ENCODE results near the gene NTM. TPM values are rescaled to one million over a fixed set of nuclear protein-coding genes. Genes with fewer than 3 reads are reported as not detected.

Gene NTM
- polyA plus RNA-seq, 1 donor from 2014 or later: 39.4 TPM

- H3K36me3 ChIP-seq (ENCODE audit: insufficient read depth, low read length): no peaks in the 10 kb centered on the region
- TF ChIP-seq EZH2 (IDR thresholded peaks at IDR 0.05; ENCODE audit: borderline replicate concordance, insufficient read depth, low read length, poor library complexity, severe bottlenecking) (no peak), SMC3 (conservative IDR thresholded peaks at IDR 0.05; ENCODE audit: poor library complexity) (peak; percentile 98), POLR2AphosphoS5 (IDR thresholded peaks at IDR 0.05) (no peak), CTCF (IDR thresholded peaks at IDR 0.05; ENCODE audit: poor library complexity, severe bottlenecking) (peak; percentile 93), MXI1 (conservative IDR thresholded peaks at IDR 0.05; ENCODE audit: poor library complexity, severe bottlenecking) (no peak), RAD21 (conservative IDR thresholded peaks at IDR 0.05) (peak; percentile 97), REST (IDR thresholded peaks at IDR 0.05; ENCODE audit: borderline replicate concordance) (no peak), EP300 (conservative IDR thresholded peaks at IDR 0.05; ENCODE audit: poor library complexity, severe bottlenecking) (peak; percentile 15), TAF1 (IDR thresholded peaks at IDR 0.05; ENCODE audit: low read depth) (no peak)
- no peak overlapping the region for H3K4me2 ChIP-seq (ENCODE audit: low read length)
- H3K79me2 ChIP-seq (replicated peaks; ENCODE audit: insufficient read depth, low read length): no peaks in the 10 kb centered on the region
- H2AFZ ChIP-seq (ENCODE audit: low read depth, low read length): no peak overlapping the region
- no peak overlapping the region for H3K27ac ChIP-seq (ENCODE audit: low read length)
- H3K27me3 ChIP-seq (ENCODE audit: insufficient read depth, low read depth, low read length): no peaks in the 10 kb centered on the region
- H3F3A ChIP-seq (ENCODE audit: insufficient read depth, low read length, poor library complexity, severe bottlenecking): no peaks in the 10 kb centered on the region
- peak overlapping the region; percentile 17 for H3K9ac ChIP-seq (ENCODE audit: low read length)
- no peak overlapping the region for H3K4me3 ChIP-seq (ENCODE audit: low read length)
- H3K9me3 ChIP-seq (ENCODE audit: low read length): no peaks in the 10 kb centered on the region
- no peaks in the 10 kb centered on the region for H3K9me2 ChIP-seq (ENCODE audit: insufficient read depth, low read length)
- no peaks in the 10 kb centered on the region for H4K20me1 ChIP-seq (ENCODE audit: insufficient read depth)
Observed at GRCh38 chr11:131867457-131868257, 497.2 kb downstream of the NTM start.

GRCh38 chr11:131868629-131869507 is 498.5 kb downstream of the NTM start:
- no peak overlapping the region for H3K4me2 ChIP-seq (ENCODE audit: low read length)
- TF ChIP-seq RAD21 (conservative IDR thresholded peaks at IDR 0.05) (no peak), EZH2 (IDR thresholded peaks at IDR 0.05; ENCODE audit: borderline replicate concordance, insufficient read depth, low read length, poor library complexity, severe bottlenecking) (no peak), MXI1 (conservative IDR thresholded peaks at IDR 0.05; ENCODE audit: poor library complexity, severe bottlenecking) (no peak), SMC3 (conservative IDR thresholded peaks at IDR 0.05; ENCODE audit: poor library complexity) (no peak), TAF1 (IDR thresholded peaks at IDR 0.05; ENCODE audit: low read depth) (no peak), REST (IDR thresholded peaks at IDR 0.05; ENCODE audit: borderline replicate concordance) (no peak), CTCF (IDR thresholded peaks at IDR 0.05; ENCODE audit: poor library complexity, severe bottlenecking) (no peak), POLR2AphosphoS5 (IDR thresholded peaks at IDR 0.05) (no peak), EP300 (conservative IDR thresholded peaks at IDR 0.05; ENCODE audit: poor library complexity, severe bottlenecking) (no peak)
- H4K20me1 ChIP-seq (ENCODE audit: insufficient read depth): no peaks in the 10 kb centered on the region
- no peak overlapping the region for H3K9ac ChIP-seq (ENCODE audit: low read length)
- H3K27ac ChIP-seq (ENCODE audit: low read length): no peak overlapping the region
- H3K9me3 ChIP-seq (ENCODE audit: low read length): no peaks in the 10 kb centered on the region
- no peak overlapping the region for H2AFZ ChIP-seq (ENCODE audit: low read depth, low read length)
- no peaks in the 10 kb centered on the region for H3K9me2 ChIP-seq (ENCODE audit: insufficient read depth, low read length)
- H3K79me2 ChIP-seq (replicated peaks; ENCODE audit: insufficient read depth, low read length): no peaks in the 10 kb centered on the region
- no peaks in the 10 kb centered on the region for H3K27me3 ChIP-seq (ENCODE audit: insufficient read depth, low read depth, low read length)
- H3K4me3 ChIP-seq (ENCODE audit: low read length): no peak overlapping the region
- H3K36me3 ChIP-seq (ENCODE audit: insufficient read depth, low read length): no peaks in the 10 kb centered on the region
- H3F3A ChIP-seq (ENCODE audit: insufficient read depth, low read length, poor library complexity, severe bottlenecking): no peaks in the 10 kb centered on the region

Data from neural cell (in vitro differentiated cells).